NCI-H146 treated with DMSO at 0.1 percent for 48 hours (cell line): ENCODE measurements around the gene PPFIA1.
"Not testable (repeated sequence)": the region's sequence is repeated elsewhere in the genome, so short reads cannot be mapped to it uniquely, and the experiment has no call there.

Experiments
- DNase-seq: peaks from one replicate; lab custom pipeline; 2025; ENCODE audit not compliant: unreplicated experiment; lab: John Stamatoyannopoulos, UW

Gene PPFIA1

DNA sequence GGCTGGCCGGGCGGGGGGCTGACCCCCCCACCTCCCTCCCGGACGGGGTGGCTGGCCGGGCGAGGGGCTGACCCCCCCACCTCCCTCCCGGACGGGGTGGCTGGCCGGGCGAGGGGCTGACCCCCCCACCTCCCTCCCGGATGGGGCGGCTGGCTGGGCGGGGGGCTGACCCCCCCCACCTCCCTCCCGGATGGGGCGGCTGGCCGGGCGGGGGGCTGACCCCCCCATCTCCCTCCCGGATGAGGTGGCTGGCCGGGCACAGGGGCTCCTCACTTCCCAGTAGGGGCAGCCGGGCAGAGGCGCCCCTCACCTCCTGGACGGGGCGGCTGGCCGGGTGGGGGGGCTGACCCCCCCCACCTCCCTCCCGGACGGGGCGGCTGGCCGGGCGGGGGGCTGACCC, 24.7 kb downstream of the PPFIA1 start:
- not testable (repeated sequence) for DNase-seq

DNA sequence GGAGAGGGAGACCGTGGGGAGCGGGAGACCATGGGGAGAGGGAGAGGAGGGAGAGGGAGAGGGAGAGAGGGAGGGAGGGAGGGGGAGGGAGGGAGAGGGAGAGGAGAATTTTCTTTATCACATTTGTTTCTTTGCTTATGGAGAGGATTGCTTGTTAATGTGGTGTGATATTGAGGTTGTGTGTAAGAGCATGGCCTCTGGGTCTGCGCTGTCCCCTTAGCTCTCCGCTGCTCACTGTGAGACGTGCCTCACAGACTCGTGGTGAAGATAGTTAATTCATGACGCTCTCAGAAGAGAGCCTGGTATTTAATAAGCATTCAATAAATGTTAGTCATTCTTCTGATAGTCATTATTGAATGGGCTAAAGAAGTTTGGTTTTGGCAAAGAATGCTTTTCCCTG, 26.2 kb downstream of the PPFIA1 start:
- no peak for DNase-seq

DNA sequence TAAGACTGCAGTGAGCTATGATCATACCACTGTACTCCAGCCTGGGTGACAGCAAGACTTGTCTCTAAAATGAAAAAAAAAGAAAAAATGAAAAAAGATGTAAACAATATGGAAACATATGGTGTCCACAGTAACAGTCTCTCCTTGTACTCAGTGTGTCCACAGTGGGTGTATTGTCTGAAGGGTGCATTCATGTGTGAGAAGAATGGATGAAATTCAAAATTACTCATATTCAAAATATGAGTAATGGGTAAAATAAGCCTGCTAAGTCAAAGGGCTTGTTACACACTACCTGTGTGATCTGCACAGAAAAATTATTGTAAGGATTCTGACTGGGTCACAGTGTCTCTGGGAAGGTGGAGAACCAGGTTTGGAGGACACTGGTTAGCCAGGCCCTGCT, 26.9 kb downstream of the PPFIA1 start:
- DNase-seq, result no peak

DNA sequence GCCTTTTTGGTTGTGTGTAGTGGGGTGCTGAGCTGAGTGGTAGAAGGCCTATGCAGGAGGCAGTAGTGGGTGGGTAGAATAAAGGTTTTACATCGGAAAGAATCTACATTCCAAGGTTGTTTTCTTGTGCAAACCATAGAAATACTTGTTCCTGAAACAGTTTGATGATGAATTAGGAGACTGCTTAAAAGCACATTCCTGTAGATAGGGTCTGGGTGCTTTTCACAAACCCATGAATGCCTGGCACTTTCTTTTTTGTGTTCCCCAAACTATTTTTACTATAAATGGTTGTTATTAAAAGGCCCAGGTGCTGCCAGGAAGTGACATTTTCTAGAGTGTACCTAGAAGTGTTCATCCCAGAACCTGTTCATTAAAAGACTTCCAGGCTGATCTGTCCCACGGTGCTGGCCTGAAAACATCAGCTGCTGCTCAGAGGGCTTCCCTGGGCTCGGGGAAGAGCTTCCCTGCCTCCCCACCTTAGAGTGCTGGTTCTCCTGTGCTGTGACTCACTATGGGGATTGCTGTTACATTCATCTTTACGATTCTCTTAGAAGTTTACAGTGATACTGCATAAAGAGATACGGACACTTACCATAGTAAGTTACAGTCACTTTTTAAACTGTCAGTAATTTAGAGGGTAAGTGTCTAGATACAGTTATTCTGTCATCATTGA, 27.9 kb downstream of the PPFIA1 start:
- DNase-seq, result no peak

DNA sequence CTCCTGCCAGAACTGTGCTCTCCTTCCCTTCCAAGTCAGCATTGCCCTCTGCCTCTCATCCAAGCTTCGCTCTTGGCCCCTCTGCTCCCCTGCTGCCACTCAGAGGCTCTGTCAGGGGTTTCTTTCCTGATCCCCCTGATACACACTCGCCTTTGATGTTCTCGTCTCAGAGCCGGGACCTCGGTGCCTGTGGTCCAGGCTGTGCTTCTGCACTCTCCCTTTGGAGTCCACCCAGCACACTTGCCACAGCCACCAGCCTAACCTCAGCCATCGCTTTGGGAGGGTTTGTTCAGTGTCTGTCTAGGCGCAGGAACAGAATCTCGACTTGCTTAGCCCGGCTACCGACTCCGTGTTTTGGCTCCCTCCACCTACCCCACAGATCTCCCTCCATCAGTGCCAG, 29.1 kb downstream of the PPFIA1 start:
- DNase-seq, result no peak

DNA sequence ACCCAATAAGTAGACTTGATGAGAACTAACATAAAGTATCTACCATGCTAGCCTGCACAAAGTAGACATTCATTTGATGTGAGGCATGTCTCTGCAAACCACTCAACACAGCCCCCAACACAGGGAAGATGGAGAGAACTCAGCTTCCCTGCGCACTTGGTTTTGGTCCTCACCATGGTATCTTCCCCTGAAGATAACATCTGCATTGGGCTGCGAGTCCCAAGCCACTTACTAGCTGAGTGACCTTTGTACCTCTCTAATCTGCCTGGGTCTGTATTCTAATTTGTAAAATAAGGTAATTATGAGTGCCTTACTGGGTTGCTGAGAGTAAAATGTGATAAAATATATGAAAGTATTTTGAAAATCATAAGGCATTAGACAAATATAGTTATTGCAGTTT, 30.7 kb downstream of the PPFIA1 start:
- no peak for DNase-seq

DNA sequence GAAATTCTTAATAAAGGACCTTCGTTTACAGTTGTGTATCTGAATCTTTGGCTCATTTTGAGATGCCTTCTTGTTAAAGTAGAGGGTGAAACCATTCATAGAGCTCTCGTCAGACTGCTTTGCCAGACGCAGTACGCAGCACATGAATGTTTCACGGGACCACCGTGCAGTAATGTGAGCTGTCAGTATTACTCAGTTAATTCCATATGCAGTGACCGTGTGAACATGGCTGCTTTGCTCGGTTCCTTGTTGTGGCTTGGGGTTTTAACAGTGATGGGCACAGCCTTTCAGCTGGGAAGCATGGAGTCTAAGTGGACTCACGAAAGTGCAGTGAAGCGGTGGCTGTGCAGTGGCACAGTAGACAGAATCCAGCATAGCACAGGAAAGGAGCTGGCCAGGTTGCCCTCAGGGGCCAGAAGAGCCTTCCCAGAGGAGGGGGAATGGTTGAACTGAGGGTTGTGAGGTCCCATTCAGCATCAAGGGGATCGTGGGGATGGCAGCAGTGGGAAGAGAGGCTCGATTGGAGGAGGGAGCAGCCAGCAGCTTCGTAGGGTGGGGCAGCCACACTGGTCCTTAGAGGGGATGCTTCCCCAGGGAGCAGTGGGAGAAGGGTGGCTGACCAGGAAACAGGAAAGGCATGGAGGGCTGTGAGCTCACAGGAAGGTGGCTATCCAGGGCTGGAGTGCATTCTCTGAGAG, 31.4 kb downstream of the PPFIA1 start:
- DNase-seq, result no peak

DNA sequence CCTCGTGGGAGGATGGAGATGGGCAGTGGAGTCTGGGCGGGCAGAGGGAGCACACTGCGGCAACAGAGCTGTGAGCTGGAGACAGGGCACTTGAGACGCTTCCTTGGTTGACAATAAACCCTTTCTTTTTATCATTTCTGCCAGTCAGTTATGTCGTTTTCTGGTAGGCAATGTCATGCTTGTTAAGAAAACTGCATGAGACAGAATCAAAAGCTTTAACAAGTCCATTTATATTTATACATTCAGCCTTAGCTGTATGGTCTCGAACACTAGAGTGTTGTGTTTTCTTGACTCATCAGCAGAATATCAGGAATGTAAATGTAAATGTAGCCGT, 31.9 kb downstream of the PPFIA1 start:
- no peak for DNase-seq

DNA sequence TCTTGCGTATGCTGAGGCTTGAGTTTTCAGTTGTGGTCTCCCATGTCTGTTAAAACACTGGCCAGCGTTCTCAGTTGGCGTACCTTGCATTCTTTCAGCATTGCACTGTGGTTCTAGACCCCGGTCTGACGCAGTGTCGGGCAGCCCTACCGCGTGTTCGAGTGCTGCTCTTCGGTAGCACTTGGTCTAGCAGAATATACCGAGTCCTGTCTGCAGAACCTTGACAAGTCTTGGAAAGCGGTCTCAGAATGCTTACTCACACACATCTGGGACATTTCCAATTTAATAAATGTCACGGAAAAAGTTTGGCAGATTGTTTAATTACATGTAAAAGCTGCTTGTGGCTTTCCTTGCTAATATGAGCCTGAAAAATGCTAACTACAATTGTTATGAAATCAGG, 32.6 kb downstream of the PPFIA1 start:
- no peak for DNase-seq

DNA sequence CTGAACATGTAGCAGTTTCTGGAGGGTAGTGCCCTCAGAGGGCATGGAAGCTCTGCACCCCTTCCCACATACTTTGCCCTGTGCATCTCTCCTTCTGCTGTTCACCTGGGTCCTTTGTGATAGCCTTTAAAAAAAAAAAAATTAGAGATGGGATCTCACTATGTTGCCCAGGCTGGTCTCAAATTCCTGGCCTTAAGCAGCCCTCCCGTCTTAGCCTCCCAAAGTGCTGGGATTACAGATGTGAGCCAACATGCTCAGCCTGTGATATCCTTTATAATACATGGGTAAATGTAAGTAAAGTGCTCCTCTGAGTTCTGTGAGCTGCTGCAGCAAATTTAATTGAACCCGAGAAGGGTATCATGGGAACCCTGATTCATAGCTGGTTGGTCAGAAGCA, 33.7 kb downstream of the PPFIA1 start:
- no peak for DNase-seq

DNA sequence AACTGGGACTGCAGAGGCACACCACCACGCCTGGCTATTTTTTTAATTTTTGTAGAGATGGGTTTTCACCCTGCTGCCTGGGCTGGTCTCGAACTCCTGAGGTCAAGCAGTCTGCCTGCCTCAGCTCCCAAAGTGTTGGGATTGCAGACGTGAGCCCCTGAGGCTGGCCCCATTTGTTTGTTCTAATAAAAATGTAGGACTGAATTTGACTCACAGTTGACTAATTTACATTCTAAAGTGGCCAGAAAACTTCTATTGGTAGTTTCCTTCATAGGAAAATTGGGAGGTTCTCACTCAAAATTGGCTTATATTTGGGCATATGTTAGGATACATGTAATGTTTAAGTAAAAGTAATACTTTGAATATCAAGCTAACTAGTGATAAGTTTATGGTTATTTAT, 35.0 kb downstream of the PPFIA1 start:
- DNase-seq, result no peak

DNA sequence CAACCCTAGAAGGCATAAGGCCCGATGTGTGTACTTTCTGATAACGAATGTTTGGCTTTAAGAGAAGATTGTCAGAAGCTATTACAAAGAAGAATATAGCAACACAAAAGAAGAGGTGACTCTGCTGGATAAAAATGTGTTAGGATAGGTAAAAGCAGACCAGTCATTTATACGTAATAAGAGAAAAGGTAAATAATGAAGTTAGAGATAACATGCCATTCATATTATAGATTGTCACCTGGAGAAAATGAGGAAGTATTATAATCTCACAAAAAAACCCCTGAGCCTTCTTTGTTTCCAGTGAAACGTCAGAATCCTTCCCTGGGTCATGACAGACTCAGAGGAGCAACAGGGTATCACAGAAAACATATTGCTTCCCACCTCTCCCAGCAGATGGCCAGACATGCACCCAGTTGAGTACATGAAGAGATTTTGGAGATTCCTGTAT, 36.1 kb downstream of the PPFIA1 start:
- DNase-seq, result peak; percentile 100

DNA sequence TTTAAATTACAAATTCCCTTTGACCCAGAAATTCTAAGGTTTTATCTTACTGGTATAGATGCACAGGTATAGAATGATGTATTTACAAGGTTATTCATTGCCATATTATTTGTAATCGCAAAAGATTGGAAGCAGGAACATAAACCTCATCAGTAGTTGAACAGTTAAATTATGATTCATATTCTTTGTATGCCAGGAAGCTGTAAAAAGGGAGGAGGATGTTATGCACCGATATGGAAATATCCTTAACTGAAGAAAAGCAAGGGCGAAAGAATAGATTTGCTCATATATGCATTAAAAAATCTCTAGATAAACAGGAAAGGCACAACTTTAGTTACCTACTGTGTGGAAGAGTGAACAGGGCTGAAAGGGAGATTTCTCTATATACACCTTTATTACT, 36.7 kb downstream of the PPFIA1 start:
- DNase-seq, result no peak

DNA sequence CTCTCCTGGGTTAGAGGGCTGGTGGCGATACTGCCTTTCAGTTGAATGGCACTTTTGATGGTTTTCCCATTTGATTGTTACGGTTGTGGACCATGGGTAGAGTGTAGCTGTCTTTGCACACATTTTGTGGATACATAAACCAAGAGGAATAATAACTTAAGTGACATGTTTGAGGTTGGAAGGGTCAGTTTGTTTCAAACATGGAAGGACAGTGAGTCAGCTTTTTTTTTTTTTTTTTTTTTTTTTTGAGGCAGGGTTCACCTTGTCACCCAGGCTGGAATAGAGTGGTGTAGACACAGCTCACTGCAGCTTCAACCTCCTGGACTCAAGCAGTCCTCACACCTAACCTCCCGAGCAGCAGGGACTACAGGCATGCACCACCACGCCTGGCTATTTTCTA, 41.1 kb downstream of the PPFIA1 start:
- DNase-seq, result no peak

DNA sequence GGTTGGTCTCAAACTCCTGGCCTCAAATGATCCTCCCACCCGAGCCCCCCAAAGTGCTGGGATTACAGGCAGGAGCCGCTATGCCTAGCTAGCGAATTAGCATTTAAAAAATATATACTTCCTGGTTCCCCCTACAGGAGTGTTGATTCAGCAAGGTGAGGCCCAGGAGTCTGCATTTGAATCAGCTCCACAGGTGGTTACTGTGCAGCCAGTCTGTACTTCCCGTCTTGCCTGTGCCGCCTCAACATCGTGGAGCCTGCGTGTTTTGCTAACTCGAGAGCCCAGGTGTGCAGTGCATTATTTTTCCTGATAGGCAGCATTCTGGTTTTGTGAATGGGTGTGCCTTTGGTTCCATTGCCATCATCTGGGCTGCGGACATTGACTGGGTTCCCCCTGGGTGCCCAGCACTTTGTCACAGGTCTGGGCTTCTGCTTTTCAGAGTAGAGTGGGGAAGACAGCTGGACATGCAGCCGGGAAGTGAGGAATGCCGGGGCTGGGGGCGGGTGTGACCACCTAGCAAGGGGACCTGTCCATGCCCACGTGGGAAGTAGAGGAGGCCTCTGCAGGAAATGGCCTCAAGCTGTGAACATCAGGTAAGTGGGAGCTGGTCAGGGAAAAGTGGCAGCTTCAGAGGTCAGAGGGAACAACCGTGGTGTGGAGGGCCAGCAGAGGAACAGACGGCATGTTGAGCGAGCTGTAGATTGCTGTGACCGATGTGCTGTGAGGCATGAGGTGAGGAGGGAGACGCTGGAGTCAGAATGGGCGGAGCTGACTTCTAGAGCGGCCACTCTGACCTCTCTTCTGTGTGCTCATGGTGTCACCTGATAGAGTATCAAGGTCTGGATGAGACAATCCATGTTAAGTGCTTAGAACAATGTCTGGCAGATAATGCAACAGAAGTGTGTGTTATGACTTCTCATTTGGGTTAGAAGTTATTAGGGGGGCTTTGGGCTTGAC, 42.2 kb downstream of the PPFIA1 start:
- no peak for DNase-seq

DNA sequence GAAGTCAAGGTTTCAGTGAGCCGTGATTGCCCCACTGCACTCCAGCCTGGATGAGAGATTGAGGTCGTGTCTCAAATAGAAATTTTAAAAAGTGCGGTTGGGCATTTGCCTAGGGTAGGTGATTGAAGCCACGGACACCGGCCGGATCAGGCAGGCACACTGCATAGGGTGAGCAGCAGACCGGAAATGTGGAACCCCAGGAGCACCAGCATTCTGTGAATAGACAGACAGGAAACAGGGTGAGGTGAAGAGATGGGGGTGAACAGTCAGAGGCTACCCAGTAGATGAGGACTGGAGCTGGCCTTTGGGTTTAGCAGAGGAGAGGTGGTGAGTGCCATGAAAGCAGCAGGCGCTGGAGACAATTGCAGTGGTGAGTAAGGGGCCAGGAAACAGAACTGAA, 43.5 kb downstream of the PPFIA1 start:
- DNase-seq, result no peak

DNA sequence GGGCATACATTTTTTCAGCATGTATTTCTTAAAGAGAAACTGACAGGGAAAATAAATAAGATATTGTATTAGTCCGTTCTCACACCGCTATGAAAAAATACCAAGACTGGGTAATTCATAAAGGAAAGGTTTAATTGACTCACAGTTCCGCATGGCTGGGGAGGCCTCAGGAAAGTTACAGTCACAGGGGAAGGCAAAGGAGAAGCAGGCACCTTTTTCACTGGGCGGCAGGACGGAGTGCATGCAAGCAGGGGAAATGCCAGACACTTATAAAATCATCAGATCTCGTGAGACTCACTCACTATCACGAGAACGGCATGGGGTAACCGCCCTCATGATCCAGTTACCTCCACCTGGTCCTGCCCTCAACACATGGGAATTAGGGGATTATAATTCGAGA, 44.2 kb downstream of the PPFIA1 start:
- DNase-seq, result no peak

DNA sequence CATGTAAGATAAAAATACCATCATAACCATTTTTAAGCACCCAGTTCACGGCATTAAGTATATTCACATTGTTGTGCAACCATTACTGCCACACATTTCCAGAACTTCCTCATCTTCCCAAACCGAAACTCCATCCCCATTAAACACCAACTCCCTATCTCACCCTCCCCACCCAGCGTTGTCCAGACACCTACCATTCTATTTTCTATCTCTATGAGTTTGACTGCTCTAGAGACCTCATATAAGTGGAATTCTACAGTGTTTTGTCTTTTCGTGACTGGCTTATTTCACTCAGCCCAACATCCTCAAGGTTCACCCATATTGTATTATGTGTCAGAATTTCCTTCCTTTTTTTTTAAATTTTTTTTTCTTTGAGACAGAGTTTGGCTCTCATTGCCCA, 45.2 kb downstream of the PPFIA1 start:
- no peak for DNase-seq

DNA sequence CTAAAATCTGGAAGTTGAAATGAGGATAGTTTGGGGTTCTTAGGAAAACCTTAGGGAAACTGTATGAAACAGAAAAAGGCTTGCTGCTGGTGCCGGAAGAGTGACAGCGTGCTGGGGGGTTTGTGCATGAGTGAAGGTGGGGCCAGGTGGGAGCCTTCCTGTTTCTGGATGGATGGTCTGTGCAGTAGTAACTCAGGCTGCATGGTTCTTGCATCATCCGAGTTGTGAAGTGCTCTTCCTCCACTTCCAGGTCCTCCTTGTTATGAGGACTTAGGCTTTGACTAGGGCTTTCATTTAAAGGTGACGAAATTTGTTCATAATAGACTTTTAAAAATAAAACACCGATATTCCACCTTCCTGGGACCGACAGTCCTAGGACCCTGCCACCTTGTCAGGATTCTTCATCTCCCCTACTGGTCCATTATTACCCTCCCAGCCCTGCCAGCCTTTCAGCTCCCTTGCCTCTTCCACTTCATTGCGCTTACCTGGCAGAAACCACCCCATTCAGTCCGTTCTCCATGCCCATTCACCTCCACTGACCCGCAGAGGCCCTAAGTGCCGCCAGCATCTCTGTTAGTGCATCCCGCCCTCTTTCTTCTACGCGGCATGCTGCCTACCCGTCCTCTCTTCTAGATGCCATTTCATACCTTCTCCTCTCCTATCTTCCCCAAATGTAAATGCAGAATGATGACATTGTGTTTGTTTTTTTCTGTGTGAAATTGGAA, 47.3 kb downstream of the PPFIA1 start:
- DNase-seq, result no peak

DNA sequence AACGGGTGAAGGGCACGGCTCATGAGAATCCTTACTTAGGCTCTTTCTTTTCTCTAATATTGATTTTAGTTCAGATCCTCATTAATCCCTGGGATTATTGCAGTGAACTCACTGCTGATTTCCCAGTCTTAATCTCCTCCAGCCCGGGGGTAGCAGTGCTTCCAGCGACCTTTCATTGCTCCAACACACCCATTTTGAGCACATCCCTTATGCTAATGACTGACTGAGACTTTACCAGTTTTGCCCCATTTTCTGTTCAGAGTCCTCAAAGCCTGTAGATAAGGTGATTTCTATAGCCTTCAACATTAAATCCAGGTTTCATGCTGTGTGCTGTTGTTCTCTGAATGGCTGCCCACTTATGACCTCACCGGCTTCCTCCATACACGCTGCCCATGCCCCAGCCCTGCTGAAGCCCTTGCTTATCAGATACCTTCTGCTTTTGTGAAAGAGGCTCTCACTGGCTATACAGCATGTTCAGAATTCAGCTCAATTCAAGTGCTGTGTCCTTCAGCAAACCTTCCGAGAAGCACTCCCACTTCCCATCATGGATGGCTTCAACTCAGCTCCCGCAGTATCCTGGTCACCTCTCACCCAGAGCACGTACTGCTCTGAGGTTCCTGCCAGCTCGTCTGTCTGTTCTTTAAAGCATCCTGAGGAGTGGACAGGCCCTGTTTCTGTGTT, 49.0 kb downstream of the PPFIA1 start:
- DNase-seq, result peak; percentile 99

DNA sequence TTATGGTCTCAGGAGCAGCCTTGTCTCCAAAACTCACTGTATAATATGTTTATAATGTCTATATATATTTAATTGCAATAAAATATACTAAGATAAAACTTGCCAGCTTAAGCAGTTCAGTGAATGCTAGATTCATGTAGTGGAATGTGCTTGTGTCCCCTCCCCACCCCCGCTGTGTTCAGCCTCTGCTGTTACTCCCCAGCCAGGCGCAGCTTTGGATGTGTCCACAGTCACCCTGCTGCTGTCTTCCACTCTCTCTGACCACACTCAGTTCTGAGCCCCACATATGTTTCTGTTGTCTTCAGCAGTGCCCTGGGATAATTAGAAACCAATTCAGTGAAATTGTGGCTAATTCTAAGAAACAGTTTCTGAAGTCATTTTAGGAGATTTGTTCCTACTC, 52.2 kb downstream of the PPFIA1 start:
- no peak for DNase-seq
